Measurements from ENCODE around the gene DSCAML1. TPM values are rescaled to one million over a fixed set of nuclear protein-coding genes. Genes with fewer than 3 reads are reported as not detected.

Gene DSCAML1
- total RNA-seq, 1 experiment from 2014 or later, result not detected

GRCh38 chr11:117722082-117722481 is 74.9 kb downstream of the DSCAML1 start:
- no peak overlapping the region for H2AFZ ChIP-seq (ENCODE audit: low read length)
- H3K4me2 ChIP-seq (ENCODE audit: low read length), result no peak overlapping the region
- TF ChIP-seq EZH2 (IDR thresholded peaks at IDR 0.05; ENCODE audit: low read length, unreplicated experiment) (no peak), CTCF (conservative IDR thresholded peaks at IDR 0.05; ENCODE audit: low read depth, low read length) (no peak), EZH2phosphoT487 (IDR thresholded peaks at IDR 0.05; ENCODE audit: borderline replicate concordance, low read length) (no peak)
- no peaks in the 10 kb centered on the region for H3F3A ChIP-seq (ENCODE audit: low read length, unreplicated experiment)
- no peak overlapping the region for H3K4me3 ChIP-seq (ENCODE audit: low read length)
- peaks cover 10% of the 10 kb centered on the region for H3K4me1 ChIP-seq (ENCODE audit: insufficient read depth, low read length)
- no peaks in the 10 kb centered on the region for H4K20me1 ChIP-seq (ENCODE audit: low read length)
- no peaks in the 10 kb centered on the region for H3K9me3 ChIP-seq (ENCODE audit: low read length)
- no peaks in the 10 kb centered on the region for H3K79me2 ChIP-seq (ENCODE audit: low read length)
- H3K9ac ChIP-seq (ENCODE audit: low read length), result no peak overlapping the region
- ATAC-seq (no peak), DNase-seq (no peak)
- no TSS peak for BruUV-seq (replicated peaks)
- no peaks in the 10 kb centered on the region for H3K9me2 ChIP-seq (replicated peaks; ENCODE audit: low read length)
- ChIA-PET CTCF (interaction anchor here (0.6 kb wide), 1 partner anchor 296 kb away, joined by 5 read pairs; no protein-coding TSS in a partner anchor), POLR2A (ENCODE audit: unreplicated experiment) (no interaction called here)
- intact Hi-C loops (cut with micrococcal nuclease), result no loop called here
- no peak overlapping the region for H3K27ac ChIP-seq (ENCODE audit: low read length)
- H3K36me3 ChIP-seq (ENCODE audit: low read depth, low read length), result no peaks in the 10 kb centered on the region
- peaks cover 89% of the 10 kb centered on the region for H3K27me3 ChIP-seq (ENCODE audit: low read length)

DNA sequence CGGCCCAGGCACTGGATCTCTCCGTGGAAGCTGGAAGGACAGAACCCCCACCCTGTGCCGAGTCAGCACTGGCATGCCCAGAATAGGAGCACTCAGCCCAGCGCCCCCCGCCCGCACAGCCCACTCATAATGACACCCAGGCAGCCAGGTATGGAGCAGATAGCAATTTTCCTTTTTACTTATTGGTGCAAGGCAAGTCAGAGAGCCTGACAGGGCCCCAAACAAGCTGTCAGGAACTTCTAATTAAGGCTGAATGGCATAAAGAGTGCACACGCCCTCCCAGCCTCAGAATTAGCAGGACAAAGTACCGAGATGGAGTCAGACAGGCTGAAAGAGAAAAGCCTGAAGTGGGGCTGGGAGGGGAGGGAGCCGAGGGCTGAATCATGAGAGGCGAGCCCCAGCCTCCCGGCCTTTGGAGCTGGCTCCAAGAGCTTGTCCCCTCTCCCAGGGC is 76.9 kb downstream of the DSCAML1 start:
- no peak overlapping the region for H3K9ac ChIP-seq (ENCODE audit: low read length)
- TF ChIP-seq EZH2phosphoT487 (IDR thresholded peaks at IDR 0.05; ENCODE audit: borderline replicate concordance, low read length), result no peak
- TF ChIP-seq EZH2 (IDR thresholded peaks at IDR 0.05; ENCODE audit: low read length, unreplicated experiment), result no peak
- no peak for TF ChIP-seq CTCF (conservative IDR thresholded peaks at IDR 0.05; ENCODE audit: low read depth, low read length)
- no peaks in the 10 kb centered on the region for H3F3A ChIP-seq (ENCODE audit: low read length, unreplicated experiment)
- no peaks in the 10 kb centered on the region for H4K20me1 ChIP-seq (ENCODE audit: low read length)
- H2AFZ ChIP-seq (ENCODE audit: low read length), result no peak overlapping the region
- H3K4me1 ChIP-seq (ENCODE audit: insufficient read depth, low read length), result peaks cover 10% of the 10 kb centered on the region
- no peak overlapping the region for H3K4me2 ChIP-seq (ENCODE audit: low read length)
- no peaks in the 10 kb centered on the region for H3K9me2 ChIP-seq (replicated peaks; ENCODE audit: low read length)
- intact Hi-C loops (cut with micrococcal nuclease), result no loop called here
- DNase-seq, result no peak
- H3K79me2 ChIP-seq (ENCODE audit: low read length), result no peaks in the 10 kb centered on the region
- BruUV-seq (replicated peaks), result no TSS peak
- H3K27me3 ChIP-seq (ENCODE audit: low read length), result peaks cover 92% of the 10 kb centered on the region
- no peak overlapping the region for H3K27ac ChIP-seq (ENCODE audit: low read length)
- no peaks in the 10 kb centered on the region for H3K9me3 ChIP-seq (ENCODE audit: low read length)
- POLR2A ChIA-PET (ENCODE audit: unreplicated experiment), result no interaction called here
- H3K36me3 ChIP-seq (ENCODE audit: low read depth, low read length), result no peaks in the 10 kb centered on the region
- CTCF ChIA-PET, result no interaction called here
- no peak for ATAC-seq
- H3K4me3 ChIP-seq (ENCODE audit: low read length), result no peak overlapping the region

DNA sequence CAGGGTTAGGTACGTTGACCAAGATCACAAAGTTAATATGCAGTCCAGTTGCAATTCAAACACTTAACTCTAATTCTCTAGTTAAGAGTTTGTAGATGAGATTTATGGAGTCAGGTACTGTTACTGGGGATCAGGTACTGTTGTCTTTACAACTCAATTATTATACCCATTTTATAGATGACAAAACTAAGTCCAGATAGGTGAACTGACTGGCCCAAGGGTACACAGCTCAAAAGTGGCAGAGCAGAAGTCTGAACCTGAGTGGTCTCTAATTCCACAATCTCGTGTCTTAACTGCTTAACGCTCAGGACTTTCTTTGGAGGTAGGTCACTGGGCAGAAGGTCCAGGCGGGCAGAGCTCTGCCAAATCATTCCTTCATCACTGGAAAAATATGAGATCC is 77.5 kb downstream of the DSCAML1 start:
- H3K27me3 ChIP-seq (ENCODE audit: low read length), result peaks cover 91% of the 10 kb centered on the region
- CTCF ChIA-PET, result no interaction called here
- H3K27ac ChIP-seq (ENCODE audit: low read length), result no peak overlapping the region
- DNase-seq, result no peak
- no peak for ATAC-seq
- no peak overlapping the region for H2AFZ ChIP-seq (ENCODE audit: low read length)
- BruUV-seq (replicated peaks), result no TSS peak
- H3K4me1 ChIP-seq (ENCODE audit: insufficient read depth, low read length), result peaks cover 10% of the 10 kb centered on the region
- H3K4me3 ChIP-seq (ENCODE audit: low read length), result no peak overlapping the region
- no peak overlapping the region for H3K4me2 ChIP-seq (ENCODE audit: low read length)
- H3K9me3 ChIP-seq (ENCODE audit: low read length), result no peaks in the 10 kb centered on the region
- no peak overlapping the region for H3K9ac ChIP-seq (ENCODE audit: low read length)
- TF ChIP-seq EZH2 (IDR thresholded peaks at IDR 0.05; ENCODE audit: low read length, unreplicated experiment) (no peak), CTCF (conservative IDR thresholded peaks at IDR 0.05; ENCODE audit: low read depth, low read length) (no peak), EZH2phosphoT487 (IDR thresholded peaks at IDR 0.05; ENCODE audit: borderline replicate concordance, low read length) (no peak)
- no peaks in the 10 kb centered on the region for H4K20me1 ChIP-seq (ENCODE audit: low read length)
- H3F3A ChIP-seq (ENCODE audit: low read length, unreplicated experiment), result no peaks in the 10 kb centered on the region
- POLR2A ChIA-PET (ENCODE audit: unreplicated experiment), result no interaction called here
- H3K36me3 ChIP-seq (ENCODE audit: low read depth, low read length), result no peaks in the 10 kb centered on the region
- intact Hi-C loops (cut with micrococcal nuclease), result no loop called here
- no peaks in the 10 kb centered on the region for H3K79me2 ChIP-seq (ENCODE audit: low read length)
- no peaks in the 10 kb centered on the region for H3K9me2 ChIP-seq (replicated peaks; ENCODE audit: low read length)
